Subcutaneous adipose tissue (tissue), 4 donors: ENCODE measurements around the gene LCT. TPM values are rescaled to one million over a fixed set of nuclear protein-coding genes. Genes with fewer than 3 reads are reported as not detected.

Source experiments
- total RNA-seq, 4 donors: library from RNA; depleted of rRNA; stranded (reverse); fragments of >200 nt; gene quantifications; one replicate each; pipeline ENCODE4 v1.1.0, GENCODE V29; 2016
- TF ChIP-seq, protein P1 (sequence below): fragments of 450-650 bp; IDR thresholded peaks from one replicate; pipeline ENCODE4 v1.5.1; 2016; ENCODE audit warnings: low read depth, mild to moderate bottlenecking, control low read depth, antibody characterized with exemption, moderate library complexity

The LCT gene
- total RNA-seq, 4 donors from 2014 or later = not detected

DNA sequence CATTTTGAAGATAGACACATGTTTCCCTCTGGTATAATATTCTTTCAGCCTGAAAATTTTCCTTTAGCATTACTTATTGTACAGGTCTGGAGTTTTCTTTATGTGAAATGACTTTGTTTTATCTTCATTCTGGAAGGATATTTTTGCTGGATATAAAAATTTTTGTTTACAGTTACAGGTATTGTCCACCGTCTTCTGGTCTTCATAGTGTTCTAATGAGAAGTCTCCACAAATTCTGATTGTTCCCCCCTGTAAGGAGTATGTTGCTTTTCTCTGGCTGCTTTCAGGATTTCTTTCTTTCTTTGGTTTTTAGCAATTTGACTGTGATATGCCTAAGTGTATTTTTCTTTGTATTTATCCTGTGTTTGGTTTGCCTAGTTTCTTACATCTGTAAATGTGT lies 80.3 kb downstream of the LCT start:
- TF ChIP-seq, protein P1, sequence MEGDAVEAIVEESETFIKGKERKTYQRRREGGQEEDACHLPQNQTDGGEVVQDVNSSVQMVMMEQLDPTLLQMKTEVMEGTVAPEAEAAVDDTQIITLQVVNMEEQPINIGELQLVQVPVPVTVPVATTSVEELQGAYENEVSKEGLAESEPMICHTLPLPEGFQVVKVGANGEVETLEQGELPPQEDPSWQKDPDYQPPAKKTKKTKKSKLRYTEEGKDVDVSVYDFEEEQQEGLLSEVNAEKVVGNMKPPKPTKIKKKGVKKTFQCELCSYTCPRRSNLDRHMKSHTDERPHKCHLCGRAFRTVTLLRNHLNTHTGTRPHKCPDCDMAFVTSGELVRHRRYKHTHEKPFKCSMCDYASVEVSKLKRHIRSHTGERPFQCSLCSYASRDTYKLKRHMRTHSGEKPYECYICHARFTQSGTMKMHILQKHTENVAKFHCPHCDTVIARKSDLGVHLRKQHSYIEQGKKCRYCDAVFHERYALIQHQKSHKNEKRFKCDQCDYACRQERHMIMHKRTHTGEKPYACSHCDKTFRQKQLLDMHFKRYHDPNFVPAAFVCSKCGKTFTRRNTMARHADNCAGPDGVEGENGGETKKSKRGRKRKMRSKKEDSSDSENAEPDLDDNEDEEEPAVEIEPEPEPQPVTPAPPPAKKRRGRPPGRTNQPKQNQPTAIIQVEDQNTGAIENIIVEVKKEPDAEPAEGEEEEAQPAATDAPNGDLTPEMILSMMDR = no peak

DNA sequence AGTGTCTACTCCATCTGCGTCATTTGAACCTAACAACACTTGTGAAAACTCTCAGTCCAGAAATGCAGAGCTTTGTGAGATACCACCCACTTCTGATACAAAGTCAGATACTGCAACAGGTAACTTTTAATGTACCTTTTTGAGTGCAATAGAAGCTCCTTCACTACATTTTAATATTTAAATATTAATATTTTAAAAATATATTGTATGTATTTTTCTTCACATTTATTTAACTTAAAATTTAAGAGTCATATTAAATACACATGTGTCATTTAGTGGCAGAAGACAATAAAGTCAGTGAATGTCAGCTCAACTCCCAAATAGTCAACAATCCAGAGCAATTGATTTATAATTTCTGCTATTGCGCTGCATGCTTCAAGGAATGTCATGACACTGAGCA lies 81.4 kb downstream of the LCT start:
- TF ChIP-seq, protein P1 = no peak

DNA sequence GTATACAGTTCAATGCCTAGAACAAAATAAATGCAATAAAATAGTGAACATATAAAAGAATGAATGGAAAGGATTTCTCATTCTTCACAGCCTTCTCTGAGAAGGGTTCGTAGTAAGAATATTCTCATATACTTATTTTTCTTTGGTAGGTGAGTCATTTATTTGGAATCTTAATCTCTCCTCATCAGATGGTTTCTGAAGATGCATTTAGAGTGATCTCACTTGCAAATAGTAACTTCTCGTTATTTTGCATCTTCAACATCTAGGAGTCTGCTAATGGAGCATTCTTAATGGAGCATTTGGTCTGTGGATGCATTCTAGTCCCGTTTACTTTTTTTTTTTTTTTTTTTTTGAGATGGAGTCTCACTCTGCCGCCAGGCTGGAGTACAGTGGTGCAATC lies 91.4 kb downstream of the LCT start:
- TF ChIP-seq, protein P1 = no peak

DNA sequence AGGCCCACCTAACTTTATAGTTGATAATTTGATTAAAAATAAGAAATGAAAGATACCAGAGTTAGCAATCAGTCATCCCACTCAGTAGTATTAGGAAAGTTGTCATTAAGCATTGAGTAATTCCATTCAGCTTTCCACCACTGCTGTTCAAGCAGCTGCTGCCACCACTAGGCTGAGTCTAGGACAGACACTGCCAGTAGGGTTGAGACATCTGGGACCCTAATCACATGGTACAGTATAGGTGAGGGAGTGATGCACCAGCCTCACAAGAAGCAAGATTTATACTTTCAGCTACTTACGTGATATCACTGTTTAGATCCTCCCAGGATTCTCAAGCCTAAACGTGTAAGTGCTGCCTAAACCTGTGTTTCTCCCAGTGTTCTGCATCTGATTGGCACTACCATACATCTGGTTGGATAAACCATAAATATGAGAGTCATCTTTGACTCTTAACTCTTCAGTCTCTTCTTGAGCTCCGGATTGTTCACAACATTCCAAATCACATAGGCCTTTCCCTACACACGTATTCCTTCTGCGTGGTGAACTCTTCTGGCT lies 92.1 kb downstream of the LCT start:
- TF ChIP-seq, protein P1 = no peak

DNA sequence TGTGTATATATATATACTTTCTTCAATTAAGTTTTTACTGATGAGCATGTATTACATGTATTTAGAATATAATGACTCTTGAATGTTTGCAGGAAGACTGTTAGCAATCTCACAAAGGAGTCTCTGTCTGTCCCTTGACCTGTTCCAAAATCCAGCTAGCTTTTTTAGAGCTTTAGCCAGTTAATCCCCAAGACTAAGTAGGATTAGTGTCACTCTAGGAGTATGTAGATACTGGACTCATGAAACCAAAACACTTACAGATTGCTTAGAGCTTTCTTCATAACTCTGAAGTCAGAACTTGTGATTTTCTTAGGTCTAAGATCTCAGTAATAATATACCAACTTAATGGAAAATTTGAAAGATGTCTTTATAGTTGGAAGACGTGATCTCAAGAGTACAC lies 93.1 kb downstream of the LCT start:
- TF ChIP-seq, protein P1 = no peak

DNA sequence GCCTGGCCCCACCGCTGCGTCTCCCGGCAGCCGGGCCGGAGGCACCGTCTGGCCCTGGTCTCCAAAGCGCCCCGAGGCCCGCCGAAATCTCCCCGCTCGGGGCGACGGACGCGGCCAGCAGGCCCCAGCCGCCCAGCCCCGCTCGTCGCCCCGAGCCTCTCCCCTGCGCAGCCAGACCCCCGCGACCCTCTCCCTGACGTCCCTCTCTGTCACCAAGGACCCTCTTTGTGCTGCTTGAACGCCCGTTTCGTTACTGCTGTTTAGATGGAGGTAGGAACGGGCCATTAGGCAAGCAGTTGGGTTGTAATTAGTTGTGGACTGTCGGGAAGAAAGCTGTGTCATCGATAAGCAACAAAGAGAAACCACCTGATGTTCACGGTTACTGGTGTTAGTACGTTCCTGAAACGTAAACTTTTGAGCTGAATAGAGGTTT lies 94.6 kb downstream of the LCT start:
- TF ChIP-seq, protein P1 = no peak

DNA sequence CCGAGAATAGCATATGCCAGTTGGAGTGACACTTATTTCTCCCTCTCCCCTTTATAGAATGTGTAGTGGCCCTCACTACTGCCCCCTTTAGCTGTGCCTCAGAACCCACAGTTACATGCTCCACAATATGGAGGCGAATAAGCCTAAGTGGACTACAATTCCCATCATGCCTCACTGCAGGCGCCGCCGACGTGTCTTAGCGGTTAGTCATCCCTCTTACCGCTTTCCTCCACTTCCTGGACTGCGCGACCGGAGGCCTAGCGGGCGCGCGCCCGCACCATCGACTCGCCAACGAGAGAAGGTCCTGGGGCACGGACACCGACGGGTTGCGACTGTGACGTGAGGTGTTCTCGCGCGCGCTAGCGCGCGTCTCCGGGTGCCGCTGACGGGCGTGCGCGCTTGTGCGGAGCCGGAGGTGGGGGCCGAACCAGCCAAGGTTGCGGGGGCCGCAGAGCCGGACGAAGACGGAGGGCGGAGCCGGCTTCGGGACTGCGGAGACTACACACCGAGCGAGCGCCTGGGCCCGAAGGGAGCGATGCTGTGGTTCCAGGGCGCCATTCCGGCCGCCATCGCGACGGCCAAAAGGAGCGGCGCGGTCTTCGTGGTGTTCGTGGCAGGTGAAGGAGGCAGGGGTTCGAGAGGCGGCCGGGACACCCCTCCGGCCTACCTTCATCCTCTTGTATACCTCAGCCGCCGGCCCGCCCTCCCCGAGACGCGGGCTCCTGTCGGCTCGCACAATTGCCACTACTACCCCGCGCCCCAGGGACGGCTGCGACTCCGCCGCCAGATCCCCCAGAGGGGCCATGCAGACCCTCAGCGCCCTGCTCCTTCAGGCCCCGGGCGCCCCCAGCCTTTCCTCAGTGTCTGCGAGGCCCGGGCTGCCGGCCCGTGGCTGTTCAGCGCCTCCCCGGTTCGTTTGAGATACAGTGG lies 95.3 kb downstream of the LCT start, which contains the start of gene UBXN4:
TSS of gene UBXN4 (plus strand) at position 461 of the 930 bp plus-strand sequence. CDS start at position 536, 75 bp downstream.
- TF ChIP-seq, protein P1 = no peak
